ENCODE results near the gene PKN1.

The PKN1 gene

GRCh38 chr19:14406645-14407401 lies 26.3 kb upstream of the PKN1 start:
- DNase-seq (ENCODE audit: low read depth), result no peak

- no peak for DNase-seq (ENCODE audit: low read depth)
Measured at GRCh38 chr19:14407605-14408484, 25.3 kb upstream of the PKN1 start.

- DNase-seq (ENCODE audit: low read depth), result no peak
Measured at GRCh38 chr19:14408491-14409145, 24.5 kb upstream of the PKN1 start.

GRCh38 chr19:14409146-14410023 lies 23.7 kb upstream of the PKN1 start:
- no peak for DNase-seq (ENCODE audit: low read depth)

- no peak for DNase-seq (ENCODE audit: low read depth)
Measured at GRCh38 chr19:14410091-14411051, 22.7 kb upstream of the PKN1 start.

GRCh38 chr19:14411161-14411937 lies 21.8 kb upstream of the PKN1 start:
- no peak for DNase-seq (ENCODE audit: low read depth)

GRCh38 chr19:14411938-14412245 lies 21.2 kb upstream of the PKN1 start:
- DNase-seq (ENCODE audit: low read depth), result no peak

- no peak for DNase-seq (ENCODE audit: low read depth)
Measured at GRCh38 chr19:14412324-14412995, 20.6 kb upstream of the PKN1 start.

GRCh38 chr19:14412996-14413692 lies 20.0 kb upstream of the PKN1 start:
- DNase-seq (ENCODE audit: low read depth), result no peak

- no peak for DNase-seq (ENCODE audit: low read depth)
Measured at GRCh38 chr19:14413693-14414181, 19.4 kb upstream of the PKN1 start.

GRCh38 chr19:14414926-14415690 lies 18.0 kb upstream of the PKN1 start:
- no peak for DNase-seq (ENCODE audit: low read depth)

GRCh38 chr19:14416817-14417231 lies 16.3 kb upstream of the PKN1 start:
- DNase-seq (ENCODE audit: low read depth), result no peak

- no peak for DNase-seq (ENCODE audit: low read depth)
Measured at GRCh38 chr19:14418856-14419105, 14.3 kb upstream of the PKN1 start.

GRCh38 chr19:14419106-14419813 lies 13.8 kb upstream of the PKN1 start, which contains the start of gene DDX39A:
TSS of gene DDX39A (minus strand) at chr19:14419341. CDS start at chr19:14413220, 6,121 bp downstream.
- peak; percentile 97 for DNase-seq (ENCODE audit: low read depth)

- DNase-seq (ENCODE audit: low read depth), result no peak
Measured at GRCh38 chr19:14425696-14426138, 7.4 kb upstream of the PKN1 start.

GRCh38 chr19:14427461-14427860 lies 5.6 kb upstream of the PKN1 start:
- no peak for DNase-seq (ENCODE audit: low read depth)

GRCh38 chr19:14428882-14429416 lies 4.2 kb upstream of the PKN1 start:
- no peak for DNase-seq (ENCODE audit: low read depth)

Data from T follicular helper cell (primary cell).